PC-3 (cell line): Measurements from ENCODE around the gene SEC14L1. TPM values are rescaled to one million over a fixed set of nuclear protein-coding genes. Genes with fewer than 3 reads are reported as not detected.

ENCODE experiments used
- ATAC-seq: fragments of 200-7000 bp; cut with Tn5 transposase; 2 replicates; pipeline ENCODE4 v1.9.1; 2020; ENCODE audit warnings: mild to moderate bottlenecking, moderate library complexity
- BruUV-seq: library from RNA; stranded (reverse); fragments of 400-500 nt; replicated peaks from 2 replicates; lab custom pipeline; 2021; lab: Mats Ljungman, UMichigan
- CTCF ChIA-PET: fragments of 300-600 bp; sonication (Branson Sonifier 250); formaldehyde crosslinking; loops from one replicate; lab custom pipeline; 2022; ENCODE audit warnings: antibody characterized with exemption; lab: Charles Lee
- POLR2A ChIA-PET: fragments of 300-600 bp; sonication (Branson Sonifier 250); formaldehyde crosslinking; loops from one replicate; lab custom pipeline; 2022; ENCODE audit warnings: antibody characterized with exemption; ENCODE audit not compliant: unreplicated experiment; lab: Charles Lee
- DNase-seq: peaks from one replicate; pipeline ENCODE4 v3.0.0-alpha.2; 2015
- H2AFZ ChIP-seq: fragments of 300-600 bp; sonication (generic); 2 replicates; pipeline ENCODE4 v1.6.0; 2016; ENCODE audit warnings: antibody characterized with exemption, low read length
- H3F3A ChIP-seq: fragments of 300-600 bp; sonication (generic); one replicate; pipeline ENCODE4 v1.6.0; 2017; ENCODE audit warnings: antibody characterized with exemption, low read length, control low read depth, mild to moderate bottlenecking; ENCODE audit not compliant: unreplicated experiment
- H3K27ac ChIP-seq: fragments of 300-600 bp; sonication (generic); 2 replicates; pipeline ENCODE4 v1.5.1; 2016; ENCODE audit warnings: mild to moderate bottlenecking, low read length
- H3K27me3 ChIP-seq: fragments of 300-600 bp; sonication (generic); 2 replicates; pipeline ENCODE4 v1.6.1; 2016; ENCODE audit warnings: low read length, mixed read lengths
- H3K36me3 ChIP-seq: fragments of 300-600 bp; sonication (generic); 2 replicates; pipeline ENCODE4 v1.6.1; 2016; ENCODE audit warnings: low read depth, mixed run types, low read length, mixed read lengths
- H3K4me1 ChIP-seq: fragments of 300-600 bp; sonication (generic); 2 replicates; pipeline ENCODE4 v1.5.1; 2016; ENCODE audit warnings: low read length; ENCODE audit not compliant: insufficient read depth
- H3K4me2 ChIP-seq: fragments of 300-600 bp; sonication (generic); 2 replicates; pipeline ENCODE4 v1.6.0; 2016; ENCODE audit warnings: low read length
- H3K4me3 ChIP-seq: fragments of 300-600 bp; sonication (generic); 2 replicates; pipeline ENCODE4 v1.5.1; 2016; ENCODE audit warnings: mild to moderate bottlenecking, low read length, mixed read lengths
- H3K79me2 ChIP-seq: fragments of 300-600 bp; sonication (generic); 2 replicates; pipeline ENCODE4 v1.6.1; 2017; ENCODE audit warnings: low read length, mixed read lengths
- H3K9ac ChIP-seq: fragments of 300-600 bp; sonication (generic); 2 replicates; pipeline ENCODE4 v1.6.0; 2016; ENCODE audit warnings: mild to moderate bottlenecking, low read length
- H3K9me2 ChIP-seq: fragments of 300-600 bp; sonication (generic); replicated peaks from 2 replicates; pipeline ENCODE4 v1.6.1; 2016; ENCODE audit warnings: mixed run types, low read length, mixed read lengths
- H3K9me3 ChIP-seq: fragments of 300-600 bp; sonication (generic); 2 replicates; pipeline ENCODE4 v1.6.1; 2016; ENCODE audit warnings: low read length, mixed read lengths
- H4K20me1 ChIP-seq: fragments of 300-600 bp; sonication (generic); 2 replicates; pipeline ENCODE4 v1.6.1; 2016; ENCODE audit warnings: low read length, mixed read lengths
- CTCF ChIP-seq: fragments of 300-600 bp; sonication (generic); conservative IDR thresholded peaks from 2 replicates; pipeline ENCODE4 v1.5.1; 2017; ENCODE audit warnings: antibody characterized with exemption, low read depth, mild to moderate bottlenecking, low read length
- EZH2 ChIP-seq: fragments of 300-600 bp; sonication (generic); IDR thresholded peaks from one replicate; pipeline ENCODE4 v1.6.1; 2017; ENCODE audit warnings: antibody characterized with exemption, mild to moderate bottlenecking, low read length; ENCODE audit not compliant: unreplicated experiment
- EZH2phosphoT487 ChIP-seq: fragments of 300-600 bp; sonication (generic); IDR thresholded peaks from 2 replicates; pipeline ENCODE4 v1.6.1; 2018; ENCODE audit warnings: mild to moderate bottlenecking, antibody characterized with exemption, low read length, borderline replicate concordance
- intact Hi-C: fragments of 100-400 bp; cut with micrococcal nuclease; formaldehyde crosslinking; loops from 2 replicates; pipeline ENCODE4 v1.9.0; 2023
- total RNA-seq: library from RNA; depleted of rRNA; stranded (reverse); fragments of >200 nt; gene quantifications from 2 replicates; pipeline ENCODE4 v1.2.3, GENCODE V29; 2014

SEC14L1 gene
- total RNA-seq, 1 experiment from 2014 or later = 39.8 TPM

GRCh38 chr17:77131904-77132303, 8.9 kb upstream of the SEC14L1 start:
- intact Hi-C loops = no loop called here
- H3K9ac ChIP-seq = no peak overlapping the region; the same call in 1 of the 2 replicates
- no peaks in the 10 kb centered on the region for H3K27me3 ChIP-seq

GRCh38 chr17:77132411-77133086, 8.2 kb upstream of the SEC14L1 start:
- no TSS peak for BruUV-seq
- ChIA-PET CTCF (no interaction called here), POLR2A (no interaction called here)
- no peak overlapping the region for H3K4me3 ChIP-seq
- 0 out of 2 replicates have a peak, but pooled peaks cover 3% of the 10 kb centered on the region for H3K79me2 ChIP-seq
- H3K27me3 ChIP-seq = no peaks in the 10 kb centered on the region
- no peak overlapping the region; the same call in 1 of the 2 replicates for H2AFZ ChIP-seq
- no peaks in the 10 kb centered on the region for H3K9me2 ChIP-seq
- intact Hi-C loops = no loop called here
- peak overlapping the region; percentile 20 for H3K4me2 ChIP-seq
- TF ChIP-seq CTCF (no peak), EZH2phosphoT487 (no peak), EZH2 (no peak)
- no peaks in the 10 kb centered on the region for H4K20me1 ChIP-seq
- H3K9me3 ChIP-seq = 0 out of 2 replicates have a peak, but pooled peaks cover 3% of the 10 kb centered on the region
- peaks cover 3% of the 10 kb centered on the region for H3F3A ChIP-seq
- H3K36me3 ChIP-seq = peaks cover 9% of the 10 kb centered on the region; the same call in 1 of the 2 replicates
- ATAC-seq = peak; percentile 50
- peaks cover 29% of the 10 kb centered on the region for H3K4me1 ChIP-seq
- peak overlapping the region; percentile 69 for H3K27ac ChIP-seq
- DNase-seq = peak; percentile 42
- peak overlapping the region; percentile 4; the same call in 1 of the 2 replicates for H3K9ac ChIP-seq

More at GRCh38 chr17:77131904-77132303, 8.9 kb upstream of the SEC14L1 start:
- Histone ChIP-seq H3K9me3 (no peaks in the 10 kb centered on the region), H3K27ac (peak overlapping the region; percentile 69), H3K4me3 (no peak overlapping the region), H3K36me3 (peaks cover 3% of the 10 kb centered on the region; the same call in 1 of the 2 replicates), H2AFZ (no peak overlapping the region), H4K20me1 (no peaks in the 10 kb centered on the region), H3K4me1 (peaks cover 33% of the 10 kb centered on the region), H3K79me2 (0 out of 2 replicates have a peak, but pooled peaks cover 4% of the 10 kb centered on the region), H3K9me2 (no peaks in the 10 kb centered on the region), H3K4me2 (peak overlapping the region; percentile 20), H3F3A (peaks cover 3% of the 10 kb centered on the region)
- peak; percentile 97 for DNase-seq
- POLR2A ChIA-PET = interaction anchor here (0.8 kb wide), 1 partner anchor 8 kb away, joined by 5 read pairs; no protein-coding TSS in a partner anchor
- BruUV-seq = no TSS peak
- CTCF ChIA-PET = no interaction called here
- TF ChIP-seq CTCF (no peak), EZH2 (no peak), EZH2phosphoT487 (no peak)
- peak; percentile 78 for ATAC-seq
